Endothelial cell of umbilical vein (primary cell): Measurements from ENCODE around the gene ODAD4.

Experiments
- EZH2 ChIP-seq: IDR thresholded peaks from 2 replicates; pipeline ENCODE4 v1.6.1; 2012; ENCODE audit warnings: borderline replicate concordance, low read depth, mild to moderate bottlenecking, moderate library complexity, low read length, inconsistent platforms; ENCODE audit not compliant: severe bottlenecking
- POLR2A ChIP-seq: IDR thresholded peaks from 2 replicates; pipeline ENCODE4 v1.6.1; 2012; ENCODE audit warnings: low read depth, mild to moderate bottlenecking, control low read depth, low read length
- TF ChIP-seq, protein P1 (sequence below), 2 donors: IDR thresholded peaks; 1 replicate in 1 of 2; 2 replicates in 1 of 2; pipeline ENCODE4 v1.5.1; 2011; ENCODE audit warnings: low read length in 2 of 2, mild to moderate bottlenecking in 2 of 2, moderate library complexity in 2 of 2, control low read depth in 1 of 2, inconsistent platforms in 1 of 2, low read depth in 1 of 2; ENCODE audit not compliant: insufficient read depth in 1 of 2; ENCODE audit errors: extremely low read depth in 1 of 2

DNA sequence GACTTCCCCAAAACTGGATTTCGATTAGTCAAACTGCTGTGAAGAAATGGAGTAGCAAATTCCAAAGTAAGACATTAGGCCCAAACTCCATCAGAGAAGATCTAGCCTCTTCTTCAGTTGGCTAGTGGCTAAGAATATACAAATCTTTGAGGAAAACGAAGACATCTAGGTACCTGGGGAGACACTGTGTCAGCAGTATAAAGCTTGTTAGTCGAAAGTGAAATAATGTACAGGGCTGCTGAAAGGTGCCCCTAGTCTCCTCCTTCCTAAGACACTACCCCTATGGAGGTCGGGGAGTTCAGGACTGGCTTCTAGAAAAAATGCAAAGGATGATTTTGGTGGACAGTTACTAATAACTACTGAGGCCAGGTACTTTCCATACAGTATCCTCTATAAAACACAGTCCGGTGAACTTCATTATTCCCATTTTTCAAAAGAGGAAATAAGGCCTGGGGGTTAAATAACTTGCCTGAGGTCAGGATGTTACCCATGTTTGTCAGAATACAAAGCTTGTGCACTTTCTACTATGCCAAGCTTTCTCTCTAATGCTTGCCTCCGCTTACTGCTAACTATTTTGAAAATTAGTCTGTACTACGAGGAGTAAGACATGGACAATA, 71.9 kb downstream of the ODAD4 start:
- TF ChIP-seq, protein P1, sequence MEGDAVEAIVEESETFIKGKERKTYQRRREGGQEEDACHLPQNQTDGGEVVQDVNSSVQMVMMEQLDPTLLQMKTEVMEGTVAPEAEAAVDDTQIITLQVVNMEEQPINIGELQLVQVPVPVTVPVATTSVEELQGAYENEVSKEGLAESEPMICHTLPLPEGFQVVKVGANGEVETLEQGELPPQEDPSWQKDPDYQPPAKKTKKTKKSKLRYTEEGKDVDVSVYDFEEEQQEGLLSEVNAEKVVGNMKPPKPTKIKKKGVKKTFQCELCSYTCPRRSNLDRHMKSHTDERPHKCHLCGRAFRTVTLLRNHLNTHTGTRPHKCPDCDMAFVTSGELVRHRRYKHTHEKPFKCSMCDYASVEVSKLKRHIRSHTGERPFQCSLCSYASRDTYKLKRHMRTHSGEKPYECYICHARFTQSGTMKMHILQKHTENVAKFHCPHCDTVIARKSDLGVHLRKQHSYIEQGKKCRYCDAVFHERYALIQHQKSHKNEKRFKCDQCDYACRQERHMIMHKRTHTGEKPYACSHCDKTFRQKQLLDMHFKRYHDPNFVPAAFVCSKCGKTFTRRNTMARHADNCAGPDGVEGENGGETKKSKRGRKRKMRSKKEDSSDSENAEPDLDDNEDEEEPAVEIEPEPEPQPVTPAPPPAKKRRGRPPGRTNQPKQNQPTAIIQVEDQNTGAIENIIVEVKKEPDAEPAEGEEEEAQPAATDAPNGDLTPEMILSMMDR (IDR thresholded peaks at IDR 0.05; ENCODE audit: extremely low read depth in 1 of 2, insufficient read depth in 1 of 2, low read depth in 1 of 2, low read length in 2 of 2) = no peak
- no peak for TF ChIP-seq EZH2
- TF ChIP-seq POLR2A = no peak
